Smooth muscle cell (in vitro differentiated cells): ENCODE results near the gene LST1. TPM values are rescaled to one million over a fixed set of nuclear protein-coding genes. Genes with fewer than 3 reads are reported as not detected.

Source experiments
- DNase-seq: peaks from one replicate; lab custom pipeline; 2025; ENCODE audit not compliant: unreplicated experiment; lab: John Stamatoyannopoulos, UW
- H2AFZ ChIP-seq: fragments of 200-600 bp; sonication (generic); 2 replicates; pipeline ENCODE4 v1.6.0; 2016; ENCODE audit warnings: antibody characterized with exemption, low read depth, mild to moderate bottlenecking
- H3F3A ChIP-seq: fragments of 200-600 bp; sonication (generic); 2 replicates; pipeline ENCODE4 v1.6.0; 2017; ENCODE audit warnings: antibody characterized with exemption, low read depth
- H3K27ac ChIP-seq: fragments of 200-600 bp; sonication (generic); 2 replicates; pipeline ENCODE4 v1.5.1; 2016; ENCODE audit warnings: low read depth, mild to moderate bottlenecking
- H3K27me3 ChIP-seq: fragments of 200-600 bp; sonication (generic); 2 replicates; pipeline ENCODE4 v1.6.1; 2016; ENCODE audit warnings: low read depth, mild to moderate bottlenecking
- H3K36me3 ChIP-seq: fragments of 200-600 bp; sonication (generic); 2 replicates; pipeline ENCODE4 v1.5.1; 2016; ENCODE audit warnings: low read depth
- H3K4me1 ChIP-seq: fragments of 200-600 bp; sonication (generic); 2 replicates; pipeline ENCODE4 v1.5.1; 2016; ENCODE audit warnings: low read depth
- H3K4me2 ChIP-seq: fragments of 200-600 bp; sonication (generic); 2 replicates; pipeline ENCODE4 v1.6.0; 2016; ENCODE audit warnings: mild to moderate bottlenecking
- H3K4me3 ChIP-seq: fragments of 200-600 bp; sonication (generic); 2 replicates; pipeline ENCODE4 v1.5.1; 2016; ENCODE audit warnings: mild to moderate bottlenecking
- H3K79me2 ChIP-seq: fragments of 200-600 bp; sonication (generic); 2 replicates; pipeline ENCODE4 v1.6.0; 2016; ENCODE audit warnings: low read depth, mild to moderate bottlenecking
- H3K9ac ChIP-seq: fragments of 200-600 bp; sonication (generic); 2 replicates; pipeline ENCODE4 v1.6.0; 2016; ENCODE audit warnings: low read depth
- H3K9me3 ChIP-seq: fragments of 200-600 bp; sonication (generic); replicated peaks from 2 replicates; pipeline ENCODE4 v1.5.1; 2016; ENCODE audit warnings: low read depth
- H4K20me1 ChIP-seq: fragments of 200-600 bp; sonication (generic); 2 replicates; pipeline ENCODE4 v1.6.0; 2016; ENCODE audit warnings: low read depth
- WGBS: methylation state at CpG from one replicate; pipeline ENCODE4 v1.1.7; 2016; ENCODE audit warnings: low lambda C conversion rate; 5-methylcytosine and 5-hydroxymethylcytosine counted together
- polyA plus RNA-seq: library from polyadenylated mRNA; unstranded; fragments of >200 nt; fragmentation: Nextera tagmentation; extraction: Ambion mirVana; gene quantifications from 2 replicates; pipeline ENCODE4 v1.2.1, GENCODE V29; 2016
- total RNA-seq: library from RNA; depleted of rRNA; stranded (reverse); fragments of >200 nt; gene quantifications from 2 replicates; pipeline ENCODE4 v1.2.3, GENCODE V29; 2014
- TF ChIP-seq, protein P1 (sequence below): fragments of 200-600 bp; sonication (generic); IDR thresholded peaks from 2 replicates; pipeline ENCODE4 v1.5.1; 2017; ENCODE audit warnings: borderline replicate concordance, mild to moderate bottlenecking, antibody characterized with exemption; ENCODE audit not compliant: insufficient read depth, poor library complexity, severe bottlenecking

LST1 gene
- total and polyA plus RNA-seq, 2 experiments from 2014 or later, result 1.4 TPM; not detected in 1

- TF ChIP-seq, protein P1, sequence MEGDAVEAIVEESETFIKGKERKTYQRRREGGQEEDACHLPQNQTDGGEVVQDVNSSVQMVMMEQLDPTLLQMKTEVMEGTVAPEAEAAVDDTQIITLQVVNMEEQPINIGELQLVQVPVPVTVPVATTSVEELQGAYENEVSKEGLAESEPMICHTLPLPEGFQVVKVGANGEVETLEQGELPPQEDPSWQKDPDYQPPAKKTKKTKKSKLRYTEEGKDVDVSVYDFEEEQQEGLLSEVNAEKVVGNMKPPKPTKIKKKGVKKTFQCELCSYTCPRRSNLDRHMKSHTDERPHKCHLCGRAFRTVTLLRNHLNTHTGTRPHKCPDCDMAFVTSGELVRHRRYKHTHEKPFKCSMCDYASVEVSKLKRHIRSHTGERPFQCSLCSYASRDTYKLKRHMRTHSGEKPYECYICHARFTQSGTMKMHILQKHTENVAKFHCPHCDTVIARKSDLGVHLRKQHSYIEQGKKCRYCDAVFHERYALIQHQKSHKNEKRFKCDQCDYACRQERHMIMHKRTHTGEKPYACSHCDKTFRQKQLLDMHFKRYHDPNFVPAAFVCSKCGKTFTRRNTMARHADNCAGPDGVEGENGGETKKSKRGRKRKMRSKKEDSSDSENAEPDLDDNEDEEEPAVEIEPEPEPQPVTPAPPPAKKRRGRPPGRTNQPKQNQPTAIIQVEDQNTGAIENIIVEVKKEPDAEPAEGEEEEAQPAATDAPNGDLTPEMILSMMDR, result no peak
- H3K4me2 ChIP-seq, result peak overlapping the region; percentile 84
- no peak overlapping the region for H3K4me3 ChIP-seq
- H2AFZ ChIP-seq, result peak overlapping the region; percentile 79
- H3K36me3 ChIP-seq, result no peaks in the 10 kb centered on the region
- DNase-seq, result no peak
- WGBS, result 95% methylated on average over 8 of the region's 8 CpGs
- no peaks in the 10 kb centered on the region for H3F3A ChIP-seq
- no peaks in the 10 kb centered on the region for H3K9me3 ChIP-seq
- H3K4me1 ChIP-seq, result no peaks in the 10 kb centered on the region
- H4K20me1 ChIP-seq, result no peaks in the 10 kb centered on the region
- no peak overlapping the region for H3K9ac ChIP-seq
- H3K27ac ChIP-seq, result no peak overlapping the region
- no peaks in the 10 kb centered on the region for H3K79me2 ChIP-seq
- H3K27me3 ChIP-seq, result no peaks in the 10 kb centered on the region
These were observed 6.3 kb upstream of the LST1 start for GRCh38 chr6:31579546-31580437.

- 69% methylated on average over 9 of the region's 11 CpGs for WGBS
- DNase-seq, result no peak
- Histone ChIP-seq H3K36me3 (no peaks in the 10 kb centered on the region), H2AFZ (peak overlapping the region; percentile 79), H3K27me3 (no peaks in the 10 kb centered on the region), H3K4me2 (peak overlapping the region; percentile 84), H3F3A (no peaks in the 10 kb centered on the region), H3K27ac (no peak overlapping the region), H3K4me3 (peak overlapping the region; percentile 63), H4K20me1 (no peaks in the 10 kb centered on the region), H3K9ac (no peak overlapping the region), H3K79me2 (no peaks in the 10 kb centered on the region), H3K9me3 (no peaks in the 10 kb centered on the region), H3K4me1 (no peaks in the 10 kb centered on the region)
- TF ChIP-seq, protein P1, result no peak
These were observed 5.7 kb upstream of the LST1 start for GRCh38 chr6:31580438-31580740.

DNA sequence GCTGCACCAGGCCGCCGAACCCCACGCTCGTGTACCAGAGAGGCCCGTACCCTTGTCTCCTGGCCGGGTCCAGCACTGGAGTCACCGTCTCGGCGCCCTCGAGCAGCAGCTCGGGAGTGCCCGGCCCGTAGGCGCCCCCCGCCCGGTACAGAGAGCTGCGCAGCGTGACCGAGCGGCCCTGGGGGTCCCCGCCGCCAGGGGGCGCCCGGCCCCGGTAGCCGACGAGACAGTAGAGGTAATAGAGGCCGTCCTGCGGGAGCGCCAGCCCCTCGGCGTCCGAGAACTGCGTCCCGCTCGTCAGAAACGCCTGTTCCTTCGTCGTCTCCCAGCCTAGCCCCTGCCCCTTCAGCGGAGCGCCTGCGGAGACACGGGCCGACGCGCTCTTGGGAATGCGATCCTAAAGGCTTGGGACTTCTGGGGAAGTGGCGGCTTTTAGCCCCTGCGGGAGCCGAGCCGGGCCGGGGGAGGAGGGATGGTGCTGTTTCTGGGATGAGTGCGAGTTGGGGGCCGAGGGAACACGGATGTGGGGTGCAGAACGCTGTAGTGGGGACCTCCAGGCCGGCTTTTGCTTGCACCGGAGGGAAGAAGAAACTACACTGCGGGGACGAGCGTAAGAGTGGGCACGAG is 5.2 kb upstream of the LST1 start:
- TF ChIP-seq, protein P1, result peak; percentile 99
- Histone ChIP-seq H3K4me2 (peak overlapping the region; percentile 84), H3K27me3 (no peaks in the 10 kb centered on the region), H3F3A (no peaks in the 10 kb centered on the region), H3K27ac (peak overlapping the region; percentile 42), H2AFZ (peak overlapping the region; percentile 79), H3K9ac (peak overlapping the region; percentile 82), H3K4me1 (no peaks in the 10 kb centered on the region), H3K9me3 (no peaks in the 10 kb centered on the region), H3K4me3 (peak overlapping the region; percentile 63), H3K36me3 (no peaks in the 10 kb centered on the region), H4K20me1 (no peaks in the 10 kb centered on the region), H3K79me2 (no peaks in the 10 kb centered on the region)
- WGBS, result 2% methylated on average over 56 of the region's 62 CpGs
- DNase-seq, result peak; percentile 69
